ENCODE data around the gene POLA2. TPM values are rescaled to one million over a fixed set of nuclear protein-coding genes. Genes with fewer than 3 reads are reported as not detected.

Gene POLA2
- total and polyA plus RNA-seq, 3 donors from 2014 or later, result 21.9 to 27.6 (median 24.2) TPM

- Histone ChIP-seq H3K4me1 (peaks cover 8% of the 10 kb centered on the region), H3K27ac (no peak overlapping the region), H3K4me3 (no peak overlapping the region), H3K9me3 (no peaks in the 10 kb centered on the region), H3K27me3 (no peaks in the 10 kb centered on the region), H3K36me3 (ENCODE audit: low read depth, missing control alignments) (no peaks in the 10 kb centered on the region)
- intact Hi-C loops (cut with DNase I; ENCODE audit: low total_unique reads), result no loop called here
- no peak for DNase-seq
- WGBS, 2 donors, result 75 to 90% methylated on average over 2 of the region's 2 CpGs
- peak in 1 of 3 experiments; percentile 27 for TF ChIP-seq CTCF (IDR thresholded peaks at IDR 0.05)
- no peak for TF ChIP-seq POLR2A (IDR thresholded peaks at IDR 0.05)
Measured at GRCh38 chr11:65266210-65266609, 4.4 kb downstream of the POLA2 start.

- Histone ChIP-seq H3K27ac (no peak overlapping the region), H3K27me3 (no peaks in the 10 kb centered on the region), H3K4me1 (no peaks in the 10 kb centered on the region), H3K9me3 (no peaks in the 10 kb centered on the region), H3K4me3 (no peak overlapping the region), H3K36me3 (ENCODE audit: low read depth, missing control alignments) (no peaks in the 10 kb centered on the region)
- DNase-seq, result peak; percentile 88
- TF ChIP-seq CTCF (IDR thresholded peaks at IDR 0.05) (peak; percentile 62 to 91 (median 89)), POLR2A (IDR thresholded peaks at IDR 0.05) (no peak)
- intact Hi-C loops (cut with DNase I; ENCODE audit: low total_unique reads), result loop anchor here (5.0 kb wide), 1 partner anchor 42 kb away; no protein-coding TSS in a partner anchor
- 44 to 49% methylated on average over 6 of the region's 6 CpGs for WGBS, 2 donors
Measured at GRCh38 chr11:65274735-65275682, 13.2 kb downstream of the POLA2 start.

GRCh38 chr11:65275906-65276305, 14.1 kb downstream of the POLA2 start:
- WGBS, 2 donors, result 89 to 91% methylated on average over 4 of the region's 4 CpGs
- intact Hi-C loops (cut with DNase I; ENCODE audit: low total_unique reads), result loop anchor here (5.0 kb wide), 1 partner anchor 41 kb away; no protein-coding TSS in a partner anchor

GRCh38 chr11:65277631-65278277, 16.0 kb downstream of the POLA2 start:
- Histone ChIP-seq H3K27me3 (no peaks in the 10 kb centered on the region), H3K27ac (no peak overlapping the region), H3K36me3 (ENCODE audit: low read depth, missing control alignments) (no peaks in the 10 kb centered on the region), H3K4me3 (no peak overlapping the region), H3K4me1 (no peaks in the 10 kb centered on the region), H3K9me3 (no peaks in the 10 kb centered on the region)
- 94% methylated on average over 5 of the region's 5 CpGs for whole genome bisulfite sequencing, 2 donors
- TF ChIP-seq POLR2A (IDR thresholded peaks at IDR 0.05), result no peak
- intact Hi-C loops (cut with DNase I; ENCODE audit: low total_unique reads), result loop anchor here (5.0 kb wide), 1 partner anchor 40 kb away; no protein-coding TSS in a partner anchor
- no peak for DNase-seq

More at GRCh38 chr11:65275906-65276305, 14.1 kb downstream of the POLA2 start:
- H3K27me3 ChIP-seq, result no peaks in the 10 kb centered on the region
- H3K36me3 ChIP-seq (ENCODE audit: low read depth, missing control alignments), result no peaks in the 10 kb centered on the region
- H3K9me3 ChIP-seq, result no peaks in the 10 kb centered on the region
- H3K27ac ChIP-seq, result no peak overlapping the region
- H3K4me3 ChIP-seq, result no peak overlapping the region
- TF ChIP-seq POLR2A (IDR thresholded peaks at IDR 0.05), result no peak
- TF ChIP-seq CTCF (IDR thresholded peaks at IDR 0.05), result no peak
- no peak for DNase-seq
- no peaks in the 10 kb centered on the region for H3K4me1 ChIP-seq

- Histone ChIP-seq H3K27me3 (no peaks in the 10 kb centered on the region), H3K27ac (no peak overlapping the region), H3K36me3 (ENCODE audit: low read depth, missing control alignments) (no peaks in the 10 kb centered on the region), H3K9me3 (no peaks in the 10 kb centered on the region), H3K4me1 (no peaks in the 10 kb centered on the region), H3K4me3 (no peak overlapping the region)
- DNase-seq, result no peak
- intact Hi-C loops (cut with DNase I; ENCODE audit: low total_unique reads), result loop anchor here (5.0 kb wide), 1 partner anchor 39 kb away; no protein-coding TSS in a partner anchor
- whole genome bisulfite sequencing, 2 donors, result 65 to 76% methylated on average over 2 of the region's 2 CpGs
- no peak for TF ChIP-seq POLR2A (IDR thresholded peaks at IDR 0.05)
- TF ChIP-seq CTCF (IDR thresholded peaks at IDR 0.05), result no peak
Measured at GRCh38 chr11:65278356-65278755, 16.6 kb downstream of the POLA2 start.

Measured in testis (tissue), 3 donors.